Measurements from ENCODE around the gene GAB2.

DNA sequence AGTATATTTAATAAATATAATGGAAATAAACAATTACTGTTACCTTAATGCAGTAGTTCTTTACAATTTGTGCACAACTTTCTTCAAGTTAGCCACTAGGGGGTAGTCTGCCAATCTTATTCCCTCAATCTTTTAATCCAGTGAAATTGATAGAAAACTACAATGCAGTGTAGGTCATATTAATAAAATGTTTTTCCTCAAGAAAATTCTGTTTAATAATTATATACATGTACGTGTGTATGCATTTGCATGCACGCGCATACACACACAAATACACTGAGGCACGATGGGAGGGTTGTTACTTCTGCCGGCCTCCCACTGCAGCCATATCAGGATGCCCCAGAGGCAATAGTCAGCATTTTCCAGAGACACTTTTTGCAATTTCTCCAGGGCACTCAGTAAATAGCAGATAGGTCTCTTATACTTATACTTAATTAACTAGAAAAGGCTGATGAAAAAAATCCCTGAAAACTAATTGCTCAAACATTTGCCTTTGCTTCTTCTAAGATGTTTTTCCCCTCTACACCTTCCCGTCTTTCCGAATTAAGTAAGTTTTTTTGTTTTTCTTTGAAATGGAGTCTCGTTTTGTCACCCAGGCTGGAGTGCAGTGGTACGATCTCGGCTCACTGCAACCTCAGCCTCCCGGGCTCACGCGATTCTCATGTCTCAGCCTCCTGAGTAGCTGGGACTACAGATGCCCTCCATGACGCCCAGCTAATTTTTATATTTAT is 3.1 kb downstream of the GAB2 start:
- no peak for TF ChIP-seq ZNF274 (IDR thresholded peaks at IDR 0.05; ENCODE audit: low read depth, low read length)
- TF ChIP-seq SUZ12 (IDR thresholded peaks at IDR 0.05; ENCODE audit: extremely low read depth, insufficient read depth, insufficient read length) = no peak
- no peak for TF ChIP-seq YY1 (IDR thresholded peaks at IDR 0.05; ENCODE audit: insufficient read depth, insufficient read length)

Measured in NT2/D1 (cell line).